Measurements from ENCODE around the gene DNAJA3. TPM values are rescaled to one million over a fixed set of nuclear protein-coding genes. Genes with fewer than 3 reads are reported as not detected.
A peak's percentile ranks its signal among the peaks of the same experiment; 100 is the strongest.

Gene DNAJA3
- polyA plus RNA-seq, 4 donors: 26.7 to 71.4 (median 38.1) TPM

- Histone ChIP-seq H3K36me3 (ENCODE audit: control insufficient read depth in 3 of 3, insufficient read depth in 2 of 3, low read depth in 1 of 3, low read length in 3 of 3) (peaks cover 8 to 82% (median 9%) of the 10 kb centered on the region in 3 donors), H3K27me3 (ENCODE audit: control insufficient read depth in 3 of 3, insufficient read depth in 3 of 3, low read length in 3 of 3) (no peaks in the 10 kb centered on the region), H3K27ac (ENCODE audit: low read depth in 1 of 3, low read length in 2 of 3) (no peak overlapping the region), H3K4me3 (ENCODE audit: low read depth in 1 of 3, low read length in 3 of 3) (no peak overlapping the region), H3K9me3 (ENCODE audit: control insufficient read depth in 2 of 2, insufficient read depth in 1 of 2, low read depth in 1 of 2, low read length in 1 of 2) (no peaks in the 10 kb centered on the region), H3K4me1 (ENCODE audit: control insufficient read depth in 3 of 3, insufficient read depth in 2 of 3, low read depth in 1 of 3, low read length in 2 of 3) (peaks cover 0 to 4% (median 0%) of the 10 kb centered on the region in 3 donors)
- WGBS, 3 donors: 96 to 97% (median 97%) methylated on average over 12 of the region's 12 CpGs
- FAIRE-seq (no peak), DNase-seq (no peak)
Measured at GRCh38 chr16:4401510-4401909, 24.2 kb upstream of the DNAJA3 start.

- Histone ChIP-seq H3K4me3 (ENCODE audit: low read depth in 1 of 3, low read length in 3 of 3) (no peak overlapping the region), H3K9me3 (ENCODE audit: control insufficient read depth in 2 of 2, insufficient read depth in 1 of 2, low read depth in 1 of 2, low read length in 1 of 2) (no peaks in the 10 kb centered on the region), H3K27ac (ENCODE audit: low read depth in 1 of 3, low read length in 2 of 3) (no peak overlapping the region), H3K4me1 (ENCODE audit: control insufficient read depth in 3 of 3, insufficient read depth in 2 of 3, low read depth in 1 of 3, low read length in 2 of 3) (peaks cover 0 to 4% (median 0%) of the 10 kb centered on the region in 3 donors), H3K36me3 (ENCODE audit: control insufficient read depth in 3 of 3, insufficient read depth in 2 of 3, low read depth in 1 of 3, low read length in 3 of 3) (peaks cover 12 to 85% (median 13%) of the 10 kb centered on the region in 3 donors), H3K27me3 (ENCODE audit: control insufficient read depth in 3 of 3, insufficient read depth in 3 of 3, low read length in 3 of 3) (no peaks in the 10 kb centered on the region)
- WGBS, 3 donors: 23 to 40% (median 33%) methylated on average over 21 to 29 of the region's 29 CpGs
- FAIRE-seq (no peak), DNase-seq (peak; percentile 62 to 88)
Measured at GRCh38 chr16:4402439-4403132, 23.1 kb upstream of the DNAJA3 start.

GRCh38 chr16:4403133-4403949, 22.3 kb upstream of the DNAJA3 start:
- Histone ChIP-seq H3K27ac (ENCODE audit: low read depth in 1 of 3, low read length in 2 of 3) (no peak overlapping the region), H3K36me3 (ENCODE audit: control insufficient read depth in 3 of 3, insufficient read depth in 2 of 3, low read depth in 1 of 3, low read length in 3 of 3) (peaks cover 16 to 85% (median 16%) of the 10 kb centered on the region in 3 donors), H3K4me3 (ENCODE audit: low read depth in 1 of 3, low read length in 3 of 3) (no peak overlapping the region), H3K27me3 (ENCODE audit: control insufficient read depth in 3 of 3, insufficient read depth in 3 of 3, low read length in 3 of 3) (no peaks in the 10 kb centered on the region), H3K9me3 (ENCODE audit: control insufficient read depth in 2 of 2, insufficient read depth in 1 of 2, low read depth in 1 of 2, low read length in 1 of 2) (no peaks in the 10 kb centered on the region), H3K4me1 (ENCODE audit: control insufficient read depth in 3 of 3, insufficient read depth in 2 of 3, low read depth in 1 of 3, low read length in 2 of 3) (peaks cover 0 to 4% (median 0%) of the 10 kb centered on the region in 3 donors)
- FAIRE-seq: no peak
- WGBS, 3 donors: 85 to 92% (median 90%) methylated on average over 21 to 24 of the region's 24 CpGs
- no peak for DNase-seq

- Histone ChIP-seq H3K9me3 (ENCODE audit: control insufficient read depth in 2 of 2, insufficient read depth in 1 of 2, low read depth in 1 of 2, low read length in 1 of 2) (no peaks in the 10 kb centered on the region), H3K4me1 (ENCODE audit: control insufficient read depth in 3 of 3, insufficient read depth in 2 of 3, low read depth in 1 of 3, low read length in 2 of 3) (peaks cover 0 to 4% (median 0%) of the 10 kb centered on the region in 3 donors), H3K27me3 (ENCODE audit: control insufficient read depth in 3 of 3, insufficient read depth in 3 of 3, low read length in 3 of 3) (no peaks in the 10 kb centered on the region), H3K27ac (ENCODE audit: low read depth in 1 of 3, low read length in 2 of 3) (no peak overlapping the region), H3K36me3 (ENCODE audit: control insufficient read depth in 3 of 3, insufficient read depth in 2 of 3, low read depth in 1 of 3, low read length in 3 of 3) (peaks cover 16 to 92% (median 22%) of the 10 kb centered on the region in 3 donors), H3K4me3 (ENCODE audit: low read depth in 1 of 3, low read length in 3 of 3) (no peak overlapping the region)
- 77 to 79% (median 79%) methylated on average over 20 of the region's 20 CpGs for WGBS, 3 donors
- DNase-seq: peak in 1 of 2 donors; percentile 54
- no peak for FAIRE-seq
Measured at GRCh38 chr16:4404247-4404966, 21.3 kb upstream of the DNAJA3 start.

GRCh38 chr16:4404967-4405696, 20.5 kb upstream of the DNAJA3 start:
- Histone ChIP-seq H3K4me3 (ENCODE audit: low read depth in 1 of 3, low read length in 3 of 3) (no peak overlapping the region), H3K27ac (ENCODE audit: low read depth in 1 of 3, low read length in 2 of 3) (no peak overlapping the region), H3K9me3 (ENCODE audit: control insufficient read depth in 2 of 2, insufficient read depth in 1 of 2, low read depth in 1 of 2, low read length in 1 of 2) (no peaks in the 10 kb centered on the region), H3K4me1 (ENCODE audit: control insufficient read depth in 3 of 3, insufficient read depth in 2 of 3, low read depth in 1 of 3, low read length in 2 of 3) (peaks cover 0 to 4% (median 0%) of the 10 kb centered on the region in 3 donors), H3K36me3 (ENCODE audit: control insufficient read depth in 3 of 3, insufficient read depth in 2 of 3, low read depth in 1 of 3, low read length in 3 of 3) (peaks cover 16 to 96% (median 22%) of the 10 kb centered on the region in 3 donors), H3K27me3 (ENCODE audit: control insufficient read depth in 3 of 3, insufficient read depth in 3 of 3, low read length in 3 of 3) (no peaks in the 10 kb centered on the region)
- FAIRE-seq: no peak
- no peak for DNase-seq
- 89 to 93% (median 91%) methylated on average over 23 to 24 of the region's 24 CpGs for WGBS, 3 donors

- H3K27ac ChIP-seq (ENCODE audit: low read depth in 1 of 3, low read length in 2 of 3): no peak overlapping the region
- H3K9me3 ChIP-seq (ENCODE audit: control insufficient read depth in 2 of 2, insufficient read depth in 1 of 2, low read depth in 1 of 2, low read length in 1 of 2): no peaks in the 10 kb centered on the region
- WGBS, 3 donors: 85 to 93% (median 87%) methylated on average over 20 to 22 of the region's 22 CpGs
- DNase-seq (peak in 1 of 2 donors; percentile 0), FAIRE-seq (no peak)
- H3K36me3 ChIP-seq (ENCODE audit: control insufficient read depth in 3 of 3, insufficient read depth in 2 of 3, low read depth in 1 of 3, low read length in 3 of 3): peaks cover 16 to 96% (median 22%) of the 10 kb centered on the region in 3 donors
- no peaks in the 10 kb centered on the region for H3K4me1 ChIP-seq (ENCODE audit: control insufficient read depth in 3 of 3, insufficient read depth in 2 of 3, low read depth in 1 of 3, low read length in 2 of 3)
- no peak overlapping the region for H3K4me3 ChIP-seq (ENCODE audit: low read depth in 1 of 3, low read length in 3 of 3)
- no peaks in the 10 kb centered on the region for H3K27me3 ChIP-seq (ENCODE audit: control insufficient read depth in 3 of 3, insufficient read depth in 3 of 3, low read length in 3 of 3)
Measured at GRCh38 chr16:4407543-4408322, 17.9 kb upstream of the DNAJA3 start.

- Histone ChIP-seq H3K27ac (ENCODE audit: low read depth in 1 of 3, low read length in 2 of 3) (no peak overlapping the region), H3K4me1 (ENCODE audit: control insufficient read depth in 3 of 3, insufficient read depth in 2 of 3, low read depth in 1 of 3, low read length in 2 of 3) (no peaks in the 10 kb centered on the region), H3K4me3 (ENCODE audit: low read depth in 1 of 3, low read length in 3 of 3) (no peak overlapping the region), H3K36me3 (ENCODE audit: control insufficient read depth in 3 of 3, insufficient read depth in 2 of 3, low read depth in 1 of 3, low read length in 3 of 3) (peaks cover 16 to 96% (median 19%) of the 10 kb centered on the region in 3 donors), H3K9me3 (ENCODE audit: control insufficient read depth in 2 of 2, insufficient read depth in 1 of 2, low read depth in 1 of 2, low read length in 1 of 2) (no peaks in the 10 kb centered on the region), H3K27me3 (ENCODE audit: control insufficient read depth in 3 of 3, insufficient read depth in 3 of 3, low read length in 3 of 3) (no peaks in the 10 kb centered on the region)
- FAIRE-seq: no peak
- no peak for DNase-seq
- 87 to 92% (median 92%) methylated on average over 9 to 10 of the region's 10 CpGs for WGBS, 3 donors
Measured at GRCh38 chr16:4408323-4408690, 17.4 kb upstream of the DNAJA3 start.
